ENCODE results near the gene MPP1. TPM values are rescaled to one million over a fixed set of nuclear protein-coding genes. Genes with fewer than 3 reads are reported as not detected.
A peak's percentile ranks its signal among the peaks of the same experiment; 100 is the strongest.

MPP1 gene
- total RNA-seq, 4 donors from 2014 or later = 14.3 to 43.2 (median 17.0) TPM

DNA sequence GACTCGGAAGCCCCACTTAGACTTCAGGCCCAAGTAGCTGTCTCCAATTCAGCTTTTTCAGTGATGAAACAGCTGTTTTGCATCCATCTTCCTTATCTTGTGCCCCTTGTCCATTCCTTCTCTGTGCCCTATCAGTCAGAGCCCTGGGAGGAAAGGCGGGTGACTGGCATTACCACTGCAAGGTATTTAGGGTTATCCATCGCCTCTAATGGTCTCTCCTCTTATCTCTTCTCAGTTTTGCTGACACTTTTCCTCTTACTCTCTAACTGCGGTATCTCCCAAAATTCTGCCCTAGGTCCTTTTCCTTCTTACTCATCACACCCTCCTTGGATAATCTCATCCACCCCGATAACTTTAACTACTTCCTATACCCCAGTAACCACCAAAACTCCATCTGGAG lies 68.1 kb downstream of the MPP1 start:
- Histone ChIP-seq H3K4me3 (no peak overlapping the region), H3K36me3 (no peaks in the 10 kb centered on the region), H3K27me3 (no peaks in the 10 kb centered on the region), H3K4me1 (peaks cover 0 to 60% (median 16%) of the 10 kb centered on the region in 4 donors), H3K27ac (peak overlapping the region in 2 of 4 donors; percentile 33 to 83), H3K9me3 (no peaks in the 10 kb centered on the region)
- TF ChIP-seq EP300 (IDR thresholded peaks at IDR 0.05) (no peak), POLR2A (IDR thresholded peaks at IDR 0.05) (no peak)
- TF ChIP-seq, protein P1, sequence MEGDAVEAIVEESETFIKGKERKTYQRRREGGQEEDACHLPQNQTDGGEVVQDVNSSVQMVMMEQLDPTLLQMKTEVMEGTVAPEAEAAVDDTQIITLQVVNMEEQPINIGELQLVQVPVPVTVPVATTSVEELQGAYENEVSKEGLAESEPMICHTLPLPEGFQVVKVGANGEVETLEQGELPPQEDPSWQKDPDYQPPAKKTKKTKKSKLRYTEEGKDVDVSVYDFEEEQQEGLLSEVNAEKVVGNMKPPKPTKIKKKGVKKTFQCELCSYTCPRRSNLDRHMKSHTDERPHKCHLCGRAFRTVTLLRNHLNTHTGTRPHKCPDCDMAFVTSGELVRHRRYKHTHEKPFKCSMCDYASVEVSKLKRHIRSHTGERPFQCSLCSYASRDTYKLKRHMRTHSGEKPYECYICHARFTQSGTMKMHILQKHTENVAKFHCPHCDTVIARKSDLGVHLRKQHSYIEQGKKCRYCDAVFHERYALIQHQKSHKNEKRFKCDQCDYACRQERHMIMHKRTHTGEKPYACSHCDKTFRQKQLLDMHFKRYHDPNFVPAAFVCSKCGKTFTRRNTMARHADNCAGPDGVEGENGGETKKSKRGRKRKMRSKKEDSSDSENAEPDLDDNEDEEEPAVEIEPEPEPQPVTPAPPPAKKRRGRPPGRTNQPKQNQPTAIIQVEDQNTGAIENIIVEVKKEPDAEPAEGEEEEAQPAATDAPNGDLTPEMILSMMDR (IDR thresholded peaks at IDR 0.05) = no peak
- no peak for DNase-seq (ENCODE audit: low spot score in 2 of 2)
- 91 to 96% methylated on average over 5 of the region's 5 CpGs for WGBS, 2 donors

DNA sequence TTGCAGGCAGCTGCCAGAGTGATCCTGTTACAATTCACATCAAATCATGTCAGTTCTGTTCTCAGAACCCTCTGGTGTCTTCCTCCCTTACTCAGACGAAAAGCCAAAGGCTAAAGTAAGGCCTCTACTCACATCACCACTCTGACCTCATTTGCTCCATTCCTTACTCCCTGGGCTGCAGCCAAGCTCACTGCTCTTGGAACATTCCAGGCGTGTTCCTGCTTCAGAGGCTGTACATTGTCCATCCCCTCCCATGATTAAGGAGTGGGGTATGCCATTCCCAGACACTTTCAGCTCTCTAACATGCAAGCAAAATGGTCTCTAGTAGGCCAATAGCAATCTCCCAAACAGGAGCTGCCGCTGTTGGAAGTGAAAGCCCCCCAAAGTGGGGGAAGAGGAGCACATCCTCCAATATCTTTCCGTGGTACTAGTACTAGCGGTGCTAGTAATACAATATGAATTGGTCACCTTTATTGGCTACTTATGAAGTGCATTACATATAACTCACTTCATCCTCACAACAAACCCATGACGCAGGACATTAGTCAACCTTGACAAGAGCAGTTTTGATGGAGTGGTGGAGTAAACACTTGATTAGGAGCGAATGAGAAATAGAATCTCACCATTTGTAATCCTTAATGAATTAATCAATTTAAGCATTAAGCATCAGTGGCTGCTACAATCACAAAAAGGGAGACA lies 69.4 kb downstream of the MPP1 start:
- peaks cover 0 to 73% (median 22%) of the 10 kb centered on the region in 4 donors for H3K4me1 ChIP-seq
- DNase-seq (ENCODE audit: low spot score in 2 of 2) = peak in 1 of 2 donors; percentile 52
- H3K27ac ChIP-seq = peak overlapping the region in 3 of 4 donors; percentile 66 to 83 (median 71)
- H3K9me3 ChIP-seq = no peaks in the 10 kb centered on the region
- H3K4me3 ChIP-seq = no peak overlapping the region
- 53 to 59% methylated on average over 4 to 7 of the region's 7 CpGs for WGBS, 2 donors
- H3K27me3 ChIP-seq = no peaks in the 10 kb centered on the region
- no peaks in the 10 kb centered on the region for H3K36me3 ChIP-seq
- no peak for TF ChIP-seq POLR2A (IDR thresholded peaks at IDR 0.05)
- TF ChIP-seq EP300 (IDR thresholded peaks at IDR 0.05) = peak in 1 of 2 donors; percentile 49

DNA sequence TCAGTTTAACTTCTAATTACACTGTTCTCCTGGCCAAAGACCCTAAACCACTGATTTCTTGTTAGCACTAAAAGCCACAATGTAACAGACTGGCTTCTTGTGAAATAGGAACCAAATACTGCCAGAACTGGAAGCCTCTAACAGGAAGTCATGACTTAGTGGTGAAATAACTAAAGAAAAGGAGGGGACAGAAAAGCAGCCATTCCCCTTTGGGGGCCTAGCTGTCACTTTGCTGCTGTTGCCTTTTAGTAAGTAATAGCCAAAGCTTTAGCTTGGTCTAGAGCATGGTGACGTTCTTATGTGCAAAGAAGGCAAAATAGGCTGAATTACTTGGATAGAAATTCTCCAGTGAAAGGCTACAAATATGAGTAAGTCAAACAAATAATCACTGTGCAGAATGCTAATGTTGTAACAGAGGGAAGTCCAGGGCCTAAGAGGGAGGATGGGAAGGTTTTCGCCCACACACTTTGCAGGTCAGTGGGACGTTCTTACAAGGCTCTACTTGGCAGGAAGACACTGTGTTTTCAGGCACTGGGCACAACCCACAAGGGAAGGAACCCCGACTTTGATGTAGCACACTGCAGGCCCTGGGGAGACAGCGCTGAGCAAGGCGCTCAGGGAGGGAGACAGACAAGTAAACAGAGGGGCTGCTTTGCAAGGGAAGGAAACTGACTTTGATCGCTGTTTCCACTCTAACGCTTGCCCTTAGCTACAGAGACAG lies 71.1 kb downstream of the MPP1 start:
- no peak for DNase-seq (ENCODE audit: low spot score in 2 of 2)
- Histone ChIP-seq H3K4me1 (peaks cover 0 to 89% (median 32%) of the 10 kb centered on the region in 4 donors), H3K36me3 (no peaks in the 10 kb centered on the region), H3K9me3 (no peaks in the 10 kb centered on the region), H3K27me3 (no peaks in the 10 kb centered on the region), H3K27ac (peak overlapping the region; percentile 31 to 83 (median 68)), H3K4me3 (no peak overlapping the region)
- TF ChIP-seq, protein P1 (IDR thresholded peaks at IDR 0.05) = no peak
- peak in 1 of 2 donors; percentile 57 for TF ChIP-seq EP300 (IDR thresholded peaks at IDR 0.05)
- no peak for TF ChIP-seq POLR2A (IDR thresholded peaks at IDR 0.05)
- 6 to 26% methylated on average over 7 to 8 of the region's 8 CpGs for WGBS, 2 donors

DNA sequence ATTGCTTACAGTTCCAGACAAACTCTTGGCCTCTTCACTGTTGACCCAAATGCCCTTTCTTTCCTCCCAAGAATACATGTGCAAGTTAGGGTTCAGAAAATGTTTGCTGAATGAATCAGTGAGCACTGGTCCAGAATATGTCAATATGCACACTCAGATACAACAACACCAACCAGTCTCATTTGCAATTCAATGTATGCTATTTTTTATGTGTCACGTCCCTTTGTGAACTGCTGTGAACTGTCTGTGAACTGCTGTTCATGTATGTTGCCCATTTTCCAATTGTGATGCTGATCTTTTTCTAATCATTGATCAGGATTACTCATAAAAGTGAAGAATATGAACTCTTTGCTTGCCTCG lies 72.2 kb downstream of the MPP1 start:
- no peak for DNase-seq (ENCODE audit: low spot score in 2 of 2)
- Histone ChIP-seq H3K27ac (peak overlapping the region in 3 of 4 donors; percentile 66 to 83 (median 71)), H3K27me3 (no peaks in the 10 kb centered on the region), H3K4me3 (no peak overlapping the region), H3K9me3 (no peaks in the 10 kb centered on the region), H3K4me1 (peaks cover 0 to 94% (median 37%) of the 10 kb centered on the region in 4 donors), H3K36me3 (no peaks in the 10 kb centered on the region)
- TF ChIP-seq EP300 (IDR thresholded peaks at IDR 0.05) = no peak
- TF ChIP-seq, protein P1 (IDR thresholded peaks at IDR 0.05) = no peak
- TF ChIP-seq POLR2A (IDR thresholded peaks at IDR 0.05) = no peak
- WGBS, 2 donors = 50 to 67% methylated on average over 2 of the region's 2 CpGs

DNA sequence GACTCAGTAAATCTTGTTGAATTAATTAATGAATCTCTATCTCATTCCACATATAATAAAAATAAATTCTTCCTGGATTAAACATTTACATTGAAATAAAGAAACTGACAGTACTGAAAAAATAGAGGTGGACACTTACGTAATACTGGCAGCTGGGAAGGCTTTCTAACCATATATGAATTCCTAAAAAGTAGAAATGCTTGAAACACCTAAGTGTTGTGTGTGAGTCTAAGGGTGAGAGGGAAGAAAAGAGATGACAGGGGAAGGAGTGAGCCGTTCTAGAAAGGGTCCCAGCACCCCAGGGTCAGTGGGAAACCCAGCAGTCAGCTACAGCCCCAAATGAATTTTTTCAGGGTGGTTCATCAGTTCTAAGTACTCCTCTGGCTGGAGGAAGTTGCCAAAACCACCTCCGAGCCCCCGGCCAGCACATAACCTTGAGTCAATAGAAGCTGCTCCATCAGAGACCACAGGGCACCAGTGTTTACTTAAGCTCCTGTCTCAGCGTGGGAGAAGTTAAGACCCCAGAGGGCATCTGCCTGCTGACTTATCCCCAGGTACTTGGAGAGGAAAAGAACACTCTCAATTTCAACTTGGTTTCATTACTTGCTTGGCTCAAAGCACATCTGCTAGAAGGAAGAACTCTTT lies 72.7 kb downstream of the MPP1 start:
- H3K4me1 ChIP-seq = peaks cover 0 to 95% (median 38%) of the 10 kb centered on the region in 4 donors
- no peaks in the 10 kb centered on the region for H3K27me3 ChIP-seq
- no peaks in the 10 kb centered on the region for H3K9me3 ChIP-seq
- no peak overlapping the region for H3K4me3 ChIP-seq
- DNase-seq (ENCODE audit: low spot score in 2 of 2) = no peak
- H3K27ac ChIP-seq = peak overlapping the region in 3 of 4 donors; percentile 66 to 83 (median 71)
- TF ChIP-seq EP300 (IDR thresholded peaks at IDR 0.05) = no peak
- no peaks in the 10 kb centered on the region for H3K36me3 ChIP-seq
- WGBS, 2 donors = 26 to 38% methylated on average over 4 to 5 of the region's 5 CpGs
